G401.6 (cell line): ENCODE results near the gene TNC.

Experiments used
- FAIRE-seq: peaks from 2 replicates; lab custom pipeline; 2012; peaks lifted over from hg19 to GRCh38; lab: Jason Lieb, UNC

The TNC gene

DNA sequence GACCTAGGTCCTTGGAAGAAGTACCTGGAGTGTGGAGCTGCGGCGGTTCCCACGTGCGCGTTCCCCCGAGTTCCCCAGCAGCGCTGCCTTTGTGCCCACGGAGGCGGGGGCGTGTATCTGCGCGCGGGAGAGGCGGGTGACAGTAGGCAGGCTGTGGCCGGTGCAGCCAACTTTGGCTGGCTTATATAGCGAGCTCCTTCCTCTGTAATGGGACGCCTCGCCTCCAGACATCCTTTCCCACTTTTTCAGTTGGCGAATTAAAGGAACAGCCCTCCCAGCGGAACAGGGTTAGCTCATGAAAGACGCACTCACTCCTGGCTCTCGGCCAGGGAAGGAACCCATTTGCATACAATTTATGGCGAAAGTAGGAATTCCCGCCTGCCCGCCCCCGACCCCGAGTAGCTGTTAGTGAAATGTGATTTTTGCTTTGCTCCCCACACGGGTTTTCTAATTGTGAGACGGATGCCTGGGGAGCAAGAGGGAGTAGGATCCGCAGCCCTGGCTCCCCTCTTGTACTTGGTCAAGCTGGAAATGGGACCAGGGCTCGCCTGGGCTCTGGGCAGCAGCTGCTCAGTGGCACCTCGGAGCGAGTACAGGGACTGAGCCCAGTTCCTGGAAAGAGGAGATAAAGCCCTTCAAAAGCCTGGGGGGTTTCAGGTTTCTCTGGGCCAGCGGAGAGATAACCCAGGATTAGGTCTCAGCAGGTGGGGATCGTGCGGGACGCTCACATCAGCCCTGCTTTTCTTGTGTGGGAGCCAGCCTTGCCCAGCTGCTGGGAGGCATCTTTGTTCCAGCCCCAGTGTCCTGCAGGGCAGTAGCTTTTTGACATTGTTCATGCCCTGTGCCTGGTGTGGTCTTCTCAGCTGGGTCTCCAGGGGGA is at the start of gene TNC:
TNC (minus strand) TSS at position 159 of the 880 bp plus-strand sequence. CDS start 27,139 bp downstream, outside the sequence.
- no peak for FAIRE-seq

GRCh38 chr9:115167175-115167574 is 49.2 kb upstream of the TNC start:
- FAIRE-seq = no peak

- FAIRE-seq = no peak
Measured at GRCh38 chr9:115165233-115165632, 47.3 kb upstream of the TNC start.

DNA sequence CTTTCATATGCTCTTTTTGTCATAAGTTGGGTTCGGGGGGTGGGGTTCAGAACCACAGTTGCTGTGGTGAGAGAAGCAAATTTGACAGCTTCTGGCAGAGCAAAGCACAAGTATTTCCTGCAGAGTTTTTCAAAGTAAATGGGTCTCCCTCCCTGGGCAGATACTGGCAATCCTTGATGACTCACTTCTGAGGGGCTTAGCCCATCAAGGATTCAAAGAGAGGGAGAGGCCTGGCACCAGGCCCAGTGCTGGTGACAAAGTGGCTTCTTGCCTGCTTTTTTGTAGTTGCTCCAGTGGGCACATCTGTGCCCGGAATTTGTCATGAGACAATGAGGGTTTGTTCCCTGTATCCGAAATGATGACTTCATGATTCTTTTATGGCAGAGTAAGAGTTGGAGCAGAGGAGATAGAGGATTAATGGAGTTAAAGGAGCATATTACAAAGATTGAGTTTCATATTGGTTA is 46.6 kb upstream of the TNC start:
- FAIRE-seq = no peak

DNA sequence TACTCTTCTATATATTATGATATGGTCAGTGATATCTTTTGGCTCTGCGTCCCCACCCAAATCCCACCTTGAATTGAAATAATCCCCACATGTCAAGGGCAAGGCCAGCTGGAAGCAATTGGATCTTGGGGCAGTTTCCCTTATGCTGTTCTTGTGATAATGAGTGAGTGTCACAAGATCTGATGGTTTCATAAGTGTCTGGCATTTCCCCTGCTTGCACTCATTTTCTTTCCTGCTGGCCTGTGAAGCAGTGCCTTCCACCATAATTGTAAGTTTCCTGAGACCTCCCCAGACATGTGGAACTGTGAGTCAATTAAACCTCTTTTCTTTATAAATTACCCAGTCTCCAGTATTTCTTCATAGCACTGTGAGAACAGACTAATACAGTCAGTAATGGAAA is 45.0 kb upstream of the TNC start:
- no peak for FAIRE-seq

- no peak for FAIRE-seq
Measured at GRCh38 chr9:115161446-115161845, 43.5 kb upstream of the TNC start.

DNA sequence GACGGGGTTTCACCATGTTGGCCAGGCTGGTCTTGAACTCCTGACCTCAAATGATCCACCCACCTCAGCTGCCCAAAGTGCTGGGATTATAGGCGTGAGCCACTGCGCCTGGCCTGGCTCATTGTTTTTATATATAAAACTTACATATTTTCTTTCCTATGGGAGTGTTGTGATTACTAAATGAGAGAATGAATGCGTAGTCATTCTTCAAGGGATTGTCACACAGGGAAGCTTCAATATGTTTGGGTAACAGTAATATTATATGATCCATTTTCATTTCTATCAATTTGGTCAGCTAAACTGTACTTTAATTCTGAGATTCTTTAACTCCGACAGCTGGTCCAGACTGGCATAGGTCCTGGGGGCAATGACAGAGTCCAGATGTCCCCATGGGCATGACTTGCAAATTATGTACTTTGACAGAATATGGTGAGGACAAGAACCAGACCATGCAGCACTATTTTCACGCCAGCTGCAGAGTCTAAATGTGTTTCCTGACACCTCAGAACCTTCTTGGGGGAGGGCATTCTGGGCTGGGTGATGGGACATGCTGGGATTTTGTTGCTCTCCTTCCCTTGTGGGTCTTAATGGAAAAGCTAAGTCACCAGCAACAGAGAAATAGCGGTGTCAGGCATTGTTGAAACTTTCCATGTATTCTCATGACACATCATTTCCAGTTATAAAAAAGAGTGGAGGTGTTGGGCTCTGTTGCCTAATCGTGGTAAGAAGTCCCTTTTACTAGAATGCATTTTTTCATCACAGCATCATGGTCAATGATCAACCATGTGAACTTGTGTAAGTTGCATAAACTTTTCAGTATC is 40.9 kb upstream of the TNC start:
- no peak for FAIRE-seq

- FAIRE-seq = no peak
Measured at GRCh38 chr9:115157245-115157674, 39.3 kb upstream of the TNC start.

DNA sequence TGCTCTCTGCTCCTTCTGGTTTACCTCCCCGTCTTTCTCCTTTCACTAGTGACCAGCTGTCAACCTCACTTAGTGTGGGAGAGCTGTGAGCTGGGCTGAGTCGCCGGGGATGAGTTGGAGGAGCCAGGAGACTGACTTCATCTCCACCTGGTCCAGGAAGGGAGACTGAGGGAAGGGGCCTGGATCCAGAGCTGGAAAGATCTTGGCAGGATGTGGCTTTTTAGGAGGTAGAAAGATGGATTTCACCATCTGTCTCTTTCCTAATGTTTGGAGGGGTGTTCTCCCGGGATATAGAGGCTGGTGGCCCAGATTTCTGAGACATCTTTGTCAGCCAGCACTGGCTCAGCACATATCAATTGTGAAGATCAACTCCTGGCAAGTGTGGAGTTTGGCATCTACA is 37.1 kb upstream of the TNC start:
- no peak for FAIRE-seq

DNA sequence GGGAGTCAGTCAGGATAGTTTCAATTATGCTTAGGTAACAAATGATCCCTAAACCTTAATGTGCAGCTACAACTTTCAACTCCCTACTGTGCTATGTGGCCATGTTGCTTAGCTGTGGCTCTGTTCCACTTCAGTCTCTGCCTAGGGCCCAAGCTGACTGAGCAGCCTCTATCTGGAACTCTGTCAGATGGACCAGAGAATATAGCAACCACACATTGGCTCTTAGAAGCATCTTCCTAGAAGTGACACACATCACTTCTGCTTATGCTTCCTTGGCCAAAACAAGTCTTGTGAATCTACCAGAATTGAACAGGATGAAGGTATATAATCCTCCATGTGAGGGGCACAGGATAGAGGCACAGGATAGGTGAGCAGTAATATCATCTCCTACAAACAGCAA is 36.7 kb upstream of the TNC start:
- FAIRE-seq = no peak

DNA sequence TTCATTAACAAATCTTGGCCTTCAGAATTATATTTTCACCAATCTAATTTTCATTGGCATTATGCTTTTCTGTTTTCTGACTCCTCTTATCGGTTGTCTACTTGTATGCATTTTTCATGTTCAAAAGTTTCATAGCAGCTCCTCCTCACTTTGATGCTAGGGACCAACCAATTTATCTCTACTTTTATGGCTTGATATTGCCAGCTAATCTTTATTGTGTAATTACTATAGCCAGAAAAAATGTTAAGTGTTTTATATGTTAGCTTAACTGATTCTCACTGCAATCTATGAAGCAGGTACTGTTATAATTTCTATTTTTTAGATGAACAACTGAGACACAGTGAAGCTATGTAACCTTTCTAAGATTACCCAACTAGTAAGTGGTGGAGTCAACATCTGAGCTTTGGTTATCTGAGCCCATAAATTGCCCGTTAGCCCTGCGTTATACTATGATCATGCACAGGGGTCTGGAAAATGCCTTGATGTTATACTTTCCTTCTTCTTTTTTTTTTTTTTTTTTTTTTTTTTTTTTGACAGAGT is 34.4 kb upstream of the TNC start:
- FAIRE-seq = no peak

- no peak for FAIRE-seq
Measured at GRCh38 chr9:115148721-115149120, 30.8 kb upstream of the TNC start.

- no peak for FAIRE-seq
Measured at GRCh38 chr9:115146581-115147021, 28.6 kb upstream of the TNC start.

DNA sequence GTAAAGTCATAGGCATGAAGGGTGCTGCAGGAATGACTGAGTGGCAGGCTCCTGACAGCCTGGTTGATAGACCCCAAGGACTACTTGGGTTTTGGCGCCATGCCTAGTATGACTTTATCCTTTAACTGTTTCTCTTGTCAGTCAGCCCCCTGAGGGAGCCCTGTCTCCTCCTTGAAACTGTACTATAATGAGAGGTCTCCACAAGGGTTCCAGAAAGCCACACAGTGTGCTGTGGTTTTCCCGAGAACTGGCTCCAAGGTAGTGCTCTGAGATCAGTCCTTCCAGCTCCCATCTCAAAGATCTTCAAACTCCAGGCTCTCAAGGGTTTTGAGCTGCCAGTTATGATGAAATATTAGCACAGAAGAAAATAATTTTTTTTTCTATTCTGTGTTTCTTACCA is 26.7 kb upstream of the TNC start:
- FAIRE-seq = no peak

- no peak for FAIRE-seq
Measured at GRCh38 chr9:115143689-115144088, 25.7 kb upstream of the TNC start.

DNA sequence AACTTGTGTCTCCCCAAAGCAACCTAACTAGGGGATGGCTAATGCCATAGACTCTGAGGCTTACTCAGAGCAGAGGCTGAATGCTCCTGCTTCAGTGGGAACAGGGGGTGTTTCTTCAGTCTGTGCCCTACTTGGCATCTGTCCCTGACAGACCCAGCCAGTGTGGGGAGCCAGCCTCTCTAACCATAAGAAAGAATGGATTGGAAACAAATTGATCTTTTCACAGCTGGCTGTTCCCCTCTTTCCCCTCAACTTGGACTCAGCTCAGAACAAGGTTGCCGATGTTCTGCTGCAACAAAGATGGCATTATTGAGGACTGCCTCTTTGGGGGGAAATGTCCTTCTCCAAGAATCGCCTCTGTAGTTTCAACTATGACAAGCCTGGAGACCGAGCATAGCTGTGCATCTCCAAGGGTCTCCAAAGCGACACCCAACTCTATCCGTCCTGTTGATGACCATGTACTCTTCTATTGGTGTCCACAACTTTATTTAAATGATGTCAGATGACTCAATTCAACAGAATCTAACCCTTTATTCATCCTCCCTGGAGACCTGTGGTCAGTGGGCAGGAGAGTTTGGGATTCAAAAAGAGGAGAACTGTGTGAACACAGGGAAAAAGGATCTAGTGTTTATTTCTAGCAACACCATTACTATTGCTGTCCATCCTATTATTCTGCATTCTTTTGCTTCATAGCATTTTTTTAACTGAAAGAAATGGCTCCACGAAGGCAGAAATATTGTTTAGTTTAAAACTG is 24.7 kb upstream of the TNC start:
- FAIRE-seq = no peak

- FAIRE-seq = no peak
Measured at GRCh38 chr9:115142090-115142489, 24.1 kb upstream of the TNC start.

DNA sequence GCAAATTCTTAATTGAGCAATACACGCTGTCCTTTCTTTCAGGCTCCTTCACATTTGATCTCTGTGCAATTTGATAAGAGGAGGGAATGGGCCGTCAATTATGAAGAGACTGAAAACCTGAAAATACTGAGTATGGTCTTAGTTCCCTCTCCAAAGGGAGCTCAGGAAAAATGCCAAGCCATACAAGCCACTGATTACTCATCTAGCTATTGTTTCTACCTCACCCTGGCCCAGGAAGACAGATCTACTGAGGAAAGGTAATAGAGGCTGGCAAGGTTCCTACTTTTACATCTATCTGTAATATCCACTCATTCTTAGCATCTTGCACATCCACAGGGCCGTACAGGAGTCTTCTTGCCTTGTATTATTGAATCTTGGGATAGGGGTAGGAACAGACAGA is 23.7 kb upstream of the TNC start:
- no peak for FAIRE-seq

DNA sequence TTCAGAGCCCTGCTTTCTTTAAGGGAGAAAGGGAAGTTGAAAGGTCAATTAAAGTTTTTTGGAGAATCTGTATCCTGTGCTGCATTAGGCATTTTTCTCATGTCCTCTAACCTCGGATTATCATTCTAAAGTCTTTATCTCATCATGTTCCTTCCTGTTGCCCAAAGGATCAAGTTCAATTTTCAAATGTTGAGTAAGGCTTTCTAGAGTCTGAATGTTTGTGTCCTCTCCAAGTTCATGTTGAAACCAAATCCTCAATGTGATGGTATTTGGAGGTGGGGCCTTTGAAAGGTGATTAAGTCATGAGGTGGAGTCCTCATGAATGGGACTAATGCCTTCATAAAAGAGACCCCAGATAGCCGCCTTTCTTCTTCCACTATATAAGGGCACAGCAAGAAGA is 20.2 kb upstream of the TNC start:
- no peak for FAIRE-seq

- no peak for FAIRE-seq
Measured at GRCh38 chr9:115137526-115137925, 19.6 kb upstream of the TNC start.

DNA sequence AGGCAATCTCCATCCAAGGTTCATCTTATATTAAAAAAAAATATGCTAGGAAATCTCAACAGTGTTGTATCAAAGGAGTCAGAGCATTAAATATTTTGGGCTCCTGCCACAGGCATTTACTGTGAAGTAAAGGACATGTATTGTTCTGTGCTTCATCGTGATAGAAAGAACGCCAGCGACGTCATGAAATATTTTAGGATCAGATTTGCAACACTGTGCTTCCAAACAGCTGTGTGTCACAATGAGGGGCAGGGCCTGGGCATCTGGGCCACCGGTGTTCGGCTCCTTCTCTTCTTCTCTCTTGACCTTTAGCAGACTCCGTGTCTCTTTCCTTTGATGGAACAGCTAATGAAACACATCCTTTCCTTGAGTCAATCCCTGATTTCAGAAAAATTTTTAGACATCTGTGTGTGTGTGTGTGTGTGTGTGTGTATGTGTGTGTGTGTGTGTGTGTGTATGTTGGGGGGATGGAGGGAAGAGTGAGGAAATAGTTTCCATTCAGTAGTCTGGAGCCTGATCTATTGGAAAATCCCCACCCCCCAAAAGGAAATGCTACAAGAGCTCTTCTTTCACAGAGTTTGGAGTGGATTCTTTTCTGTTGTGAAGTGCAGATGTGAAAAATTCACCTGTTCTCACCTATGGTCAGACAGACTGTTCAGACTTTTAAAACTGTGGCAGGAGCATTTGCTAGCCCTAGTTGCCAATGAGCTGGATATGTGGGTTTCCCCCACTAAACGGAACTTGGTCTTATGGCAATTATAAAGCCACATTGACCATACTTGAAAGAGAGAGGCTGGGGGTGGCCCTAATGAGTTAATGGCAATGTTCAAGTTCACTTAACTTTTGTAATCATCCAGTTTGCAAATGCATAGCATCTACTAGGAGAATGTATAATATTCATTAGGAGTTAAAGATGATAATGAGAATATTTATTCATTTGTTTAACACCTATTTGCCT is 18.1 kb upstream of the TNC start:
- FAIRE-seq = no peak
